Ovary (tissue), 9 donors: Measurements from ENCODE around the gene SHISA3. TPM values are rescaled to one million over a fixed set of nuclear protein-coding genes. Genes with fewer than 3 reads are reported as not detected.
"Not testable (repeated sequence)": the region's sequence is repeated elsewhere in the genome, so short reads cannot be mapped to it uniquely, and the experiment has no call there.

Experiments
- DNase-seq, 5 donors: peaks; one replicate each; pipeline ENCODE4 v3.0.0-alpha.2; 2019 to 2020
- H3K27ac ChIP-seq, 2 donors: fragments of 200-600 bp; one replicate each; pipeline versions ENCODE4 v1.5.1 to v1.8.0; 2019 to 2022
- H3K27me3 ChIP-seq: fragments of 200-600 bp; one replicate; pipeline ENCODE4 v1.8.0; 2022
- H3K36me3 ChIP-seq: fragments of 200-600 bp; sonication (generic); one replicate; pipeline ENCODE4 v1.5.1; 2019
- H3K4me1 ChIP-seq: one replicate; pipeline ENCODE4 v1.8.1; 2013; ENCODE audit warnings: mild to moderate bottlenecking, moderate library complexity; ENCODE audit not compliant: insufficient read depth
- H3K4me3 ChIP-seq: fragments of 200-600 bp; sonication (generic); one replicate; pipeline ENCODE4 v1.5.1; 2017
- H3K9me3 ChIP-seq, 2 donors: fragments of 200-600 bp in 1 of 2; sonication (generic) in 1 of 2; one replicate each; pipeline versions ENCODE4 v1.5.1 to v1.8.1; 2013 to 2019; ENCODE audit warnings: mild to moderate bottlenecking in 1 of 2, moderate library complexity in 1 of 2
- CTCF ChIP-seq, 3 donors: fragments of 450-650 bp in 2 of 3; fragments of 200-600 bp in 1 of 3; IDR thresholded peaks; one replicate each; pipeline versions ENCODE4 v1.5.1 to v1.8.0; 2016 to 2022; ENCODE audit warnings: antibody characterized with exemption in 3 of 3, mild to moderate bottlenecking in 1 of 3
- EP300 ChIP-seq: sonication (generic); formaldehyde crosslinking; IDR thresholded peaks from one replicate; pipeline ENCODE4 v1.6.1; 2017; ENCODE audit warnings: antibody characterized with exemption
- POLR2A ChIP-seq: fragments of 450-650 bp; IDR thresholded peaks from one replicate; pipeline ENCODE4 v1.6.1; 2017; ENCODE audit warnings: antibody characterized with exemption, mild to moderate bottlenecking, moderate library complexity
- WGBS, 3 donors: extraction: QIAGEN DNeasy Blood & Tissue Kit in 1 of 3; methylation state at CpG; one replicate each; pipeline versions ENCODE4 v1.1.5 to v1.1.7; 2013 to 2017; 5-methylcytosine and 5-hydroxymethylcytosine counted together
- intact Hi-C, 4 donors: fragments of 100-400 bp; cut with DNase I; formaldehyde crosslinking; loops; one replicate each; pipeline versions ENCODE4 v1.11.0 to v1.15.1; 2022 to 2023
- polyA plus RNA-seq, 2 donors: library from polyadenylated mRNA; stranded (reverse); fragments of 200-250 nt in 1 of 2; fragments of 350-450 nt in 1 of 2; fragmentation: Illumina TruSeq in 1 of 2; extraction: RNeasy Lipid Tissue Mini Kit (QIAGEN cat#74804) in 1 of 2; gene quantifications; one replicate each; pipeline ENCODE4 v1.2.3, GENCODE V29; 2013 to 2014
- total RNA-seq, 7 donors: library from RNA; depleted of rRNA in 2 of 7; stranded (reverse); fragments of >200 nt in 2 of 7; fragmentation: NEBNext Ultra II Directional in 3 of 7; extraction: Animal tissue kit (Norgen Biotek cat#: 25700) in 3 of 7; gene quantifications; one replicate each; pipeline versions ENCODE4 v1.1.0 to v1.2.4, GENCODE V29; 2016 to 2023
- donor health status: DM: no; HTN: no; CAD: no; lungs with moderate emphysema.
- donor health status: DM: no; HTN: no; CAD: no.
- donor health status: Bipolar disorder and iron deficiency.
- donor health status: DM: yes; HTN: yes; CAD: no.
- donor health status: DM: no; HTN: no; CAD: no.
- donor health status: DM: yes; HTN: yes; CAD: no.

The SHISA3 gene
- total and polyA plus RNA-seq, 9 donors, result 0.21 to 2.5 (median 0.46) TPM; not detected in 2

DNA sequence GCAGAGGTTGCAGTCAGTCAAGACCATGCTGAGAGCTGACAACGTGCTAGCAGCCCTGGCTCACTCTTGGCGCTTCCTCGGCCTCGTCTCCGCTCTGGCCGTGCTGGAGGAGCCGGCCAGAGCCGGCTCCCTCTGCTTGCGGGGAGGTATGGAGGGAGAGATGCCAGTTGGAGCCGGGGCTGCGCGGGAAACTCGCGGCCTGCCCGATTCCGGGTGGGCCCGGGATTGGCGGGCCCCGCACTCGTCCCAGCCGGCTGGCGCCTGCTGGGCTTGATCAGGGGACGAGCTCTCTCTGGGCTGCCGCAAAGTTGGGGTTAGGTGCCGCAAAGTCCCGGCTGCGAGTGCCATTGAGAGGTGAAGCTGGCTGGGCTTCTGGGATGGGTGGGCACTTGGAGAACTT lies 27.8 kb upstream of the SHISA3 start:
- Histone ChIP-seq H3K4me1 (no peaks in the 10 kb centered on the region), H3K36me3 (no peaks in the 10 kb centered on the region), H3K4me3 (no peak overlapping the region), H3K27ac (no peak overlapping the region), H3K9me3 (no peaks in the 10 kb centered on the region), H3K27me3 (no peaks in the 10 kb centered on the region)
- TF ChIP-seq EP300 (no peak), POLR2A (no peak), CTCF (IDR thresholded peaks at IDR 0.05) (no peak)
- 96 to 98% (median 97%) methylated on average over 25 to 27 of the region's 27 CpGs for WGBS, 3 donors
- DNase-seq, result no peak
- intact Hi-C loops, result loop anchor here in 1 of 4 donors (10.0 kb wide), 1 partner anchor 145 kb away; no protein-coding TSS in a partner anchor

DNA sequence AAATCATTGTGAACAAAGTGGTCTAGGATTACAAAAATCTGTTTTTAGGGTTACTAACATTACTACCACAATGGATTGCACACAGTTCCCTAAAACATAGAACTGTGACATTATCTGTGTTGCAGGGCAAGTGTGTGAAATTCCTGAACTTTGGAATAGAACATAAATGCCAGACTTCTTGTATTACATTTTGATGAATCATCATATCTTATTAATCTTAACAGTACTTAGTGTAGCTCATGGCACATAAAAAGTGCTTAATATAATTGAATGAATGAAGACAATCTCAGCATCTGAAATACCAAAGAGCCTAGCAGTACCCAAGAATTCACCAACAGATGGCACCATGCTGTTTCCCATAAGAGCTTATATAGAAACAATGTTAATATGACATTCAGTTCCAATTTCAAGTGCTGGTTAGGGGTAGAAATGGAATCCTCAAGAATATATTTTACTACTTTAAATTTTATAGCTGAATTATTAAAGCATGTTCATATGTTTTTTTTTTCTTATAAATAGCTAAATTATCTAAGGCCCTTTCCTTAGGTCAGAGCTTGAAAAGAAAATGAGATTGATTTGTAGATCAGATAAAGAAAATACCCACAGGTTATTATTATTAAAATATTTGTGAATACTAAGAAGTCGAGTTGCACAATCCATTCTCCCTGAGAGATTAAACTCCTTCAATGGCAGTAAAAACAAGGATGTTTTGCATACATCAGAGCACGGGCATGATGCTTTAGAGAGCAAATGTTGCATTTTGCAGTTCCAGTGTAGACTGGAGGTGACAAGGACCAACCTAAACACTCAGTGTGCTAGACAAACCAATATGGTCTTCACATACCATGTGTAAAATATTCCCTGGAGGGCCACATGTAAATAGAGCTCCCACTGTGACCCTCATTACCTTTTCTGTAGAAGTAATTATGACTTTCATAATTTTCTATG lies 25.7 kb upstream of the SHISA3 start:
- H3K27ac ChIP-seq, result no peak overlapping the region
- no peak overlapping the region for H3K4me3 ChIP-seq
- H3K36me3 ChIP-seq, result no peaks in the 10 kb centered on the region
- H3K27me3 ChIP-seq, result no peaks in the 10 kb centered on the region
- H3K9me3 ChIP-seq, result no peaks in the 10 kb centered on the region
- H3K4me1 ChIP-seq, result no peaks in the 10 kb centered on the region
- intact Hi-C loops, result no loop called here
- DNase-seq, result no peak
- TF ChIP-seq POLR2A (no peak), EP300 (no peak), CTCF (IDR thresholded peaks at IDR 0.05) (no peak)
- WGBS, 3 donors, result 36 to 62% (median 43%) methylated on average over 2 of the region's 2 CpGs

DNA sequence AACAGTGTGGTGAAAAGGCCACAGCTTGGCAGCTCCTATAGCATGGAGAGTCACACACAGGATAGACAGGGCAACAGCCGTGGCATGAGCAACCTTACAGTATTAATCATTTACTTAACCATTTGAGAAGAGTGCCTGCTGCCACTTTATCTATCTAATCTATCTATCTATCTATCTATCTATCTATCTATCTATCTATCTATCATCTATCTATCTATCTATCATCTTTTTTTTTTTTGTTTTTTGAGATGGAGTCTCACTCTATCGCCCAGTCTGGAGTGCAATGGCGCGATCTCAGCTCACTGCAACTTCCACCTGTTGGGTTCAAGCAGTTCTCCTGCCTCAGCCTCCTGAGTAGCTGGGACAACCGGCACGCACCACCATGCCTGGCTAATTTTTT lies 25.0 kb upstream of the SHISA3 start:
- DNase-seq, H3K27me3 ChIP-seq, H3K4me1 ChIP-seq, H3K27ac ChIP-seq, H3K4me3 ChIP-seq, H3K9me3 ChIP-seq, H3K36me3 ChIP-seq, intact Hi-C loops: not testable (repeated sequence)
- WGBS, 3 donors, result 95 to 96% (median 96%) methylated on average over 6 of the region's 6 CpGs

DNA sequence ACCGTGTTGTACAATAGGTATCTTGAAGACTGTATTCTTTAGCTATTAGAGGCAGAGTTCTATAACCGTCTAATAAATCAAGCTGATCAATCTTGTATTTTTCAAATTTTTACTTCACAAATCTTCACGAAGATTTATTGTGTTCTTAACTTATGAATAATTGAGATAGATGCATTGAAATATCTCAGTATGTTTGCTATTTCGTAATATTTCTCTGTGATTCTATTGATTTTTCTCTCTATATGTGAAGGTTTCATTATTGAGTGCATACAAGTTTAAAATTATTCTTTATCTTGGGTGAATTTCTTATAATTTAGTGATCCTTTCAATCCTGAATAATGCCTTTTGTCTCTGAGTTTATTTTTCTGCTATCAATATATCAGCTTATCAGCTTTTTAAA lies 19.8 kb upstream of the SHISA3 start:
- WGBS, 3 donors, result 92 to 94% (median 92%) methylated on average over 4 of the region's 4 CpGs
- Histone ChIP-seq H3K27ac (no peak overlapping the region), H3K27me3 (no peaks in the 10 kb centered on the region), H3K4me1 (no peaks in the 10 kb centered on the region), H3K9me3 (no peaks in the 10 kb centered on the region), H3K36me3 (no peaks in the 10 kb centered on the region), H3K4me3 (no peak overlapping the region)
- no peak for DNase-seq
- TF ChIP-seq POLR2A (no peak), CTCF (IDR thresholded peaks at IDR 0.05) (no peak), EP300 (no peak)
- intact Hi-C loops, result no loop called here

DNA sequence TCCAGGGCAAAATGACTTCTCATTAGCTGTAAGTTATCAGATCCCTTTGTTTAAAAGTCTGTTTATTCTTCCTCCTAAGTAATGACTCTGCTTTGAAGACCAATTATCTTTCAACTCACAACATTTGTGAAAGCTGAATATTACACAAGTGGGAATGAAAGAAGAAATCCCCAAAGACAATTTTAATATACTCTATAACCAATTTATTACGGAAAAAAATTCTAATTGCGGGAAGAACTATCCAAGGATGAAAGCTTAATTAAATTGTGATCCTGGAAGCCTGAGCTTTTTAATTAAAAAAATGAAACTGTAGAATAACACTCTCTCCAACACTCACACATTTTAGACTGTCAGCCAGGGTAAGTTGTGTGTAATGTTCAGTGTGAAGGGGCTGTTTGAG lies 15.6 kb upstream of the SHISA3 start:
- WGBS, 3 donors, result 95 to 98% (median 97%) methylated on average over 2 of the region's 2 CpGs

More for the DNA sequence above, 15.6 kb upstream of the SHISA3 start:
- Histone ChIP-seq H3K36me3 (no peaks in the 10 kb centered on the region), H3K4me3 (no peak overlapping the region), H3K27ac (no peak overlapping the region), H3K9me3 (no peaks in the 10 kb centered on the region), H3K4me1 (no peaks in the 10 kb centered on the region), H3K27me3 (no peaks in the 10 kb centered on the region)
- intact Hi-C loops, result no loop called here
- DNase-seq, result no peak
- TF ChIP-seq EP300 (no peak), CTCF (IDR thresholded peaks at IDR 0.05) (no peak)
